ENCODE results near the gene ITGA3.

The ITGA3 gene

DNA sequence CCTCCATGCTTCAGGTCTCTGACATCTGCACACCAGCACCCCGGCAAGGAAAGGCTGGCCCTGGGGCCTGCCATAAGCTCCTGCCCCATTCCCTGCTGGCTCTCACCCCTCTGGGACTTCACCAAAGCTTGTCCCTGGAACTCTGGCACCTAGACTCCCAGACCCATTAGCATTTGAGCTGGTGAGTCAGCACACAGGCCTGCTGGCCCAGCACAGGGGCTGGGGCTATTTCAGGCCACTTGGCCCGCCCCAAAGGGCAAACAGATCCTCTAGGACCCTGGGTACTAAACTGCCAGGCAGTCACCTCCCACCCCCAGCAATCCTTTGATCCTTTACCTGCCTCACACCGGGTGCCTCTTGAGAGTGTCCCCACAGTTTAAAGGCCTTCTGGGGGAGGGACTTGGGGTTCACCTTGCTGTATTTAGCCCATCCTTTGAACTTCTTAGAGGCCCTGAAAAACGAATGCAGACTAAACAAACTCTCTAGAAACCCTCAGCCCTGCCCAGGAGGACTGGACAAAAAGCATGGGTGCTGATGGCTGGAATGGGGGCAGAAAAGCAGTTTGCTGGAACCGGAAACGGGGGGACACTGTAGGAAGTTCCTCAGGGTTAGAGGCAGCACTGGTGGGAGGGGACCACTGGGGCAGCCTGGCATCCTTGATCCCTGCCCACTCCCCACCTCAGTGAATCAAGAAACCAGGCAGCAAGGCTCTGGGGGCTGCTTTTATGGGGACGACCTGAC is 77.3 kb downstream of the ITGA3 start:
- no peak for DNase-seq

DNA sequence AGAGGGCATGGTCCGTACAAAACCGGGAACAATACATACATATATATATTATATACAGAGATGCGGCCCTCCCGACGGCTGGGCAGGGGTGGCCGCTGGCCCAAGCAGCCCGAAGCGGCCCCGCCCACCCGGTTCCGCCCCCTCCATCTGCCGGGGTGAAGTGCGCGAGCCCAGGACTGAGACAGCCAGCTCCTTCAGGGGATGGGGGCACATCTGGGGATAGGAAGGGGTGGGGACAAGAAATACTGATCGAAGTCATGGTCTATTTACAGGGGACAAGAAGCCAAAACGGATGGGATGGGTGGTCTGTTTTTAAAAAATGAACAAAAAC is 77.8 kb downstream of the ITGA3 start:
- no peak for DNase-seq

DNA sequence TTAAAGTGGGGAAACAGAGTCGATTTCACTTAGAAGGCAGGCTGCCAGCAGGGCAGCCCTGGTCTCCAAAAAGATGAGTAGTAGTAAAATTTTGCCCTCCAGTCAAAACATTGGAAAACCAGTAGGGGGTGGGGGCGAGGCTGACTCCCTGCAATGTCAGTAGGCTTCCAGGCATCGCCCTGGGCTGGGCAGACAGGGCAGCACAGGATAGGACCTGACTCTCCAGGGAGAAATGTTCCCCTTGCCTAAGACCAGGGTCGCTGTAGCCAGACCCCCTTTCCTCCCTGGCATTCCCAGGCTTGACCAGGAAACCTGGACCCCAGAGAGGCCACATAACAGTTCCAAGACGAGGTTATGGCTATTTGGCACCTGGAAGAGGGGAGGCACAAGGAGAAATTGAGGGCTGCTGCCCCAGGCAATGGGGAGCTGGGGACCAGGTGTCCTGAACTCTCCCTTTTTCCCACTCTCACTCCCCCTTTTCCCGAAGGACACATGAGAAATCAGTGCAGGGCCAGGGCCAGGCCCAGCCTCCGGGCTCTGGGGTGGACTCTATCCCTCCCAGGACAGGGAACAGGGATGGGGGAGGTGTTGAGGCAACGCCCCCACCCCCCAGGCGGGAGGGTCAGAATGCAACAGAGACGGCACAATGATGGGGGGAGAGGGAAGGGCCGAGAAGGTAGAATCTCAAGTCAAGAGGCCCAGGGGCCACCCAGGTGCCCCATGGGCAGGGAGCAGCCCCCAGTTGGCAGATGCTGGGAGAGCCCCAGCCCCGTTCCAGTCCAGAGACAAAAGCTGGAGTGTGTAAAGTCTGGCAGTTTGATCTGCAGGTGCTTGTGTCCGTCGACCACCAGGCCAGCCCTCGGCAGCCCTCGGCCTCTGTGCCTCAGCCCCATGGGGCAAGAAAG is 78.5 kb downstream of the ITGA3 start:
- DNase-seq, result no peak

DNA sequence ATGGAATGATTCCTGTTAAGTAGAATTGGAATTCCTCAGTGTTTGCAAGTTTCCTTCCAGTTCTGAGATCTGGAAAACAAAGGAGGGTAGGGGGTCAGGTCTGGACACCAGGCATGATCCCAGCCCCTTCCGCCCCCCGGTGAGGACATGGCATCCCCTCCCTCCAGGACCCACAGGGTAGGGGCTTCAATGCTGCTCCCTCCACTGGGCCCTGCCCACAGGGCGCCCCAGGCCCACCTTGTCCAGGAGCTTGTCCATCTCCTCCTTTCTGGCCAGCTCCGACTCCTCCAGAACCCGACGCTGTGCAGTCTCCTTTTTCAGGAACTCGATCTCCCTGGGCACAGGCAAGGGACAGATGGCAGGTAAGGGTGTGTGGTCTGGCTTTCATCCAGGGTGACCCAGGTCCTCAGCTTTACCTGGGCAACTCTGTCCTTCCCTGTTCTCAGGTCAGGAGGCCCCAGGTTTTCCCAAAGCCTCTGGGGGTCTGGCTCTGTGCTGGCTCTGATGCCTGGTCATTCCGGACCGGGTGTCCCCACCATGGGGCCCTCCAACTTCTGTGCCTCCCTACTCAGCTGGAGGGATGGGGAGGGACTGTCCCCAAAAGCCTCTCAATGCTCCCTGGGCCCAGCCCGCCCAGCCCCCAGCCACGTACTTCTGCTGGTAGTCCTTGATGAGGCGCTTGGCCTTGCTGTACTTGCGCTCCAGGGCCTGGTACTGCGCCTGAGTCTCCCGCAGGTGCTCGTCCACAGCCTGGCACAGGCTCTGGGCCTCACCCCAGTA is 79.6 kb downstream of the ITGA3 start:
- no peak for DNase-seq

DNA sequence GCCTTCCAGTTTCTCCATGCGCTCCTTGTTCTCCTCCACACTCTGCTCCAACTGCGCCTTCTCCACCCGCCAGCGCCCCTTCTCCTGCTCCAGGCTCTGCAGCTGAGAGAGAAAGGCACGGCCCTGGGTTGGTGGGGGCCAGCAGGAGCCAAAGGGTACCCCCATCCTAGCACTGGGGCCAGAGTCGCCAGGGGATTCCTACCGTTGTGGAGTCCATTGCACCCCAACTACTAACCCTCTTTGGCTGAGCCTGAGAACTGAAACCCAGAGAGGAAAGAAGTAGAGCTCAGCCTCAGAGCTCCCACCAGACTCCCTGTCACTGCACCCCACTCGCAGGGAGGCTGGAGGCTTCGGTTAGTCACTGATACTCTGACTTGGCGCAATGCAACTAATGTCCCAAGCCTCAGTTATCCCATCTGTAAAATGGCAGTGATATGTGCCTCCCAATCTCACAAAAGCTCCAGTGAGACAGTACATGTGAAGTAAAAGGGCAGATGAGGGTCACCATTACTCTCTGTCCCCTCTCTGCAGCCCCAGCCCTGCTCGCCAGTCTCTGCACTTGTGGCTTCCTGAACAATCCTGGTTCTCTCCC is 80.3 kb downstream of the ITGA3 start:
- no peak for DNase-seq

DNA sequence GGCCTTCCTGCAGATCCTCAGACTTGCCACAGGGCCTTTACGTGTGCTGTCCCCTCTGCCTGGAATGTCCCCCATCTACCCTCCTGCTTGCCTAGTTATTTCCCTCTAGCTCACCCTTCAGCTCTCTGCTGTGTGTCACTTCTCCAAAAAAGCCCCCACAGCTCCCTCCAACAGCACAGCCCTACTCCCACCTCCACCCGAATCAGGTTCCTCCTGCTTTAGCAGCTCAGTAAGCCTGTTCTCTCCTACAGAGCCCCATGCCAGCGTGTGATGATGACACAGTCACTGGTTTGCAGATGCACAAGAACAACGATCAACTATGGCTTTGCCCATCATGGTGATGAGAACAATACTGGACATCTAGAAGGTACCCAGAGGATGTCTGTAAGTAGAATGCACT is 81.1 kb downstream of the ITGA3 start:
- no peak for DNase-seq

DNA sequence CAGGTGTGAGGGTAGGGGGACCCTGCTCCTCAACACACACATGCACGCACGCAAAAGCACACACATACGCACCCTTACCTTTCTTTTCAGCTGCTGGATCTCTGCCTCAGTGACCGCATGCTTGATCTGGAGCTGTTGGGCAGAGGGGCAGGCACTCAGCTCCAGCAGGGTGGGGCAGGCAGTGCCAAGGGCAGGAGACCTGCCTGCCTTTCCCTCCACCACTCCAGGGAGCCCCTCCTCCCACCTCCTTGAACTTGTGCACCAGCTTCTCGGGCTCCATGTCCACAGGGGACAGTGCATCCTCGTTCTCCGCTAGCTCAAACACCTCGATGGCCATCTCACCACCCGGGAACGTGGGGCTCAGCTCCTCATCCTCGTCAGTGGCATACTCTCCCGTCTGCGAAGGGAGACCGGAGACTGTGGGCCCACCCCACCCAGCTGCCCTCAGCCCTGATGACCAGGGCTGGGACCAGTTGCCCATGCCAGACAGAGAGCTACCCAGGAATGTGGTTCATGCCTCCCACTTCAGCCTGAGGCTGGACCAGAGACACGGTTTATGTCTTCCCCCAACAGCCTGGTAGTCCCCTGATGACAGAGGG is 83.4 kb downstream of the ITGA3 start:
- no peak for DNase-seq

Data from NCI-H2171 (cell line).